SK-N-SH (cell line): ENCODE results near the gene INPP5J. TPM values are rescaled to one million over a fixed set of nuclear protein-coding genes. Genes with fewer than 3 reads are reported as not detected.
"Not testable (repeated sequence)": the region's sequence is repeated elsewhere in the genome, so short reads cannot be mapped to it uniquely, and the experiment has no call there.

Experiments
- CTCF ChIA-PET: fragments of 300-600, 350-600 bp; formaldehyde crosslinking; extraction: SDS; loops from one replicate; lab custom pipeline; 2021; lab: Yijun Ruan, JAX
- POLR2A ChIA-PET: fragments of 350-600 bp; sonication (Branson Sonifier 250); formaldehyde crosslinking; extraction: SDS; loops from one replicate; lab custom pipeline; 2020; ENCODE audit warnings: antibody characterized with exemption, inconsistent platforms; lab: Yijun Ruan, JAX
- DNase-seq: peaks from one replicate; pipeline ENCODE4 v3.0.0; 2012
- H2AFZ ChIP-seq: fragments of 200-600 bp; sonication (generic); 2 replicates; pipeline ENCODE4 v1.8.1; 2016; ENCODE audit warnings: antibody characterized with exemption, mild to moderate bottlenecking, low read depth
- H3F3A ChIP-seq: fragments of 200-600 bp; sonication (generic); replicated peaks from 2 replicates; pipeline ENCODE3; 2016; ENCODE audit warnings: antibody characterized with exemption, mild to moderate bottlenecking; ENCODE audit not compliant: insufficient read depth
- H3K27ac ChIP-seq, 2 experiments: fragments of 200-500 bp in 1 of 2; fragments of 200-600 bp in 1 of 2; sonication (Bioruptor generic) in 1 of 2; sonication (generic), shearing (Covaris generic) in 1 of 2; 2 replicates each; pipeline versions ENCODE4 v1.5.1 to v1.6.1; 2014 to 2016; ENCODE audit warnings: low read depth in 2 of 2, inconsistent platforms in 1 of 2, low read length in 1 of 2, mild to moderate bottlenecking in 1 of 2, mixed read lengths in 1 of 2
- H3K27me3 ChIP-seq: fragments of 200-600 bp; sonication (generic), shearing (Covaris generic); 2 replicates; pipeline ENCODE4 v1.6.1; 2016; ENCODE audit warnings: mixed run types; ENCODE audit not compliant: insufficient read depth
- H3K36me3 ChIP-seq, 2 experiments: fragments of 200-500 bp in 1 of 2; fragments of 200-600 bp in 1 of 2; sonication (Bioruptor generic) in 1 of 2; sonication (generic) in 1 of 2; replicated peaks in 1 of 2; 2 replicates each; pipeline versions ENCODE3 to v1.5.1; 2014 to 2016; ENCODE audit warnings: low read length in 1 of 2, mild to moderate bottlenecking in 1 of 2; ENCODE audit not compliant: insufficient read depth in 2 of 2, control insufficient read depth in 1 of 2
- H3K4me1 ChIP-seq, 2 experiments: fragments of 200-500 bp in 1 of 2; fragments of 200-600 bp in 1 of 2; sonication (Bioruptor generic) in 1 of 2; sonication (generic), shearing (Covaris generic) in 1 of 2; 2 replicates each; pipeline versions ENCODE4 v1.5.1 to v1.6.1; 2014 to 2016; ENCODE audit warnings: low read depth in 1 of 2, low read length in 1 of 2, mixed run types in 1 of 2; ENCODE audit not compliant: insufficient read depth in 2 of 2, control insufficient read depth in 1 of 2
- H3K4me2 ChIP-seq: fragments of 200-600 bp; sonication (generic), shearing (Covaris generic); 2 replicates; pipeline ENCODE4 v1.6.1; 2017; ENCODE audit warnings: mixed run types
- H3K4me3 ChIP-seq, 2 experiments: fragments of 200-500 bp in 1 of 2; fragments of 200-600 bp in 1 of 2; sonication (Bioruptor generic) in 1 of 2; sonication (generic), shearing (Covaris generic) in 1 of 2; 2 replicates each; pipeline versions ENCODE4 v1.5.1 to v1.8.1; 2014 to 2016; ENCODE audit warnings: low read depth in 2 of 2, inconsistent platforms in 1 of 2, low read length in 1 of 2, mild to moderate bottlenecking in 1 of 2, mixed read lengths in 1 of 2, moderate library complexity in 1 of 2
- H3K79me2 ChIP-seq: fragments of 200-600 bp; sonication (generic); 2 replicates; pipeline ENCODE4 v1.8.1; 2017; ENCODE audit warnings: mild to moderate bottlenecking; ENCODE audit not compliant: insufficient read depth
- H3K9ac ChIP-seq: fragments of 200-600 bp; sonication (generic); 2 replicates; pipeline ENCODE4 v1.6.1; 2017; ENCODE audit warnings: mixed run types
- H3K9me2 ChIP-seq: fragments of 200-600 bp; sonication (generic); 2 replicates; pipeline ENCODE4 v1.6.1; 2017; ENCODE audit warnings: mixed run types
- H3K9me3 ChIP-seq: fragments of 200-600 bp; sonication (generic); 2 replicates; pipeline ENCODE4 v1.6.1; 2017; ENCODE audit warnings: mixed run types, mild to moderate bottlenecking, moderate library complexity
- H4K20me1 ChIP-seq: fragments of 200-600 bp; sonication (generic); 2 replicates; pipeline ENCODE4 v1.6.1; 2017; ENCODE audit warnings: mild to moderate bottlenecking, mixed run types; ENCODE audit not compliant: insufficient read depth
- EP300 ChIP-seq, 2 experiments: IDR thresholded peaks; 2 replicates each; pipeline versions ENCODE4 v1.4.0 to v1.6.1; 2012; ENCODE audit warnings: borderline replicate concordance in 1 of 2, low read depth in 1 of 2, low read length in 1 of 2
- FOSL2 ChIP-seq: IDR thresholded peaks from 2 replicates; pipeline ENCODE4 v1.4.0; 2012; ENCODE audit warnings: low read depth, mild to moderate bottlenecking, moderate library complexity, borderline replicate concordance
- JUND ChIP-seq: IDR thresholded peaks from 2 replicates; pipeline ENCODE4 v1.4.0; 2012
- MEF2A ChIP-seq: IDR thresholded peaks from 2 replicates; pipeline ENCODE4 v1.4.0; 2012; ENCODE audit warnings: low read depth, borderline replicate concordance
- PBX3 ChIP-seq: IDR thresholded peaks from 2 replicates; pipeline ENCODE4; 2012
- REST ChIP-seq: IDR thresholded peaks from 2 replicates; pipeline ENCODE4 v1.6.1; 2012; ENCODE audit warnings: mild to moderate bottlenecking, low read depth, low read length, moderate library complexity
- TAF1 ChIP-seq: IDR thresholded peaks from 2 replicates; pipeline ENCODE4 v1.6.1; 2012; ENCODE audit warnings: low read depth, mild to moderate bottlenecking, low read length, moderate library complexity, borderline replicate concordance
- TCF12 ChIP-seq: IDR thresholded peaks from 2 replicates; pipeline ENCODE4 v1.4.0; 2012
- USF1 ChIP-seq: IDR thresholded peaks from 2 replicates; pipeline ENCODE4 v1.4.0; 2012; ENCODE audit warnings: low read depth, borderline replicate concordance
- WGBS: methylation state at CpG from one replicate; pipeline ENCODE4 v1.1.6; 2017; ENCODE audit warnings: low lambda C conversion rate; 5-methylcytosine and 5-hydroxymethylcytosine counted together
- polyA plus RNA-seq, 3 experiments: library from polyadenylated mRNA; depleted of rRNA; stranded (reverse); fragments of >200 nt; gene quantifications; 2 replicates each; pipeline ENCODE4 v1.2.3, GENCODE V29; 2012

The INPP5J gene
- polyA plus RNA-seq, 1 of the 3 experiments (the other 2 are of a cell fraction), result 3.2 TPM

GRCh38 chr22:31170971-31171370 is 48.2 kb downstream of the INPP5J start (continued):
- no peak for TF ChIP-seq FOSL2
- no peak for TF ChIP-seq JUND
- no peak for TF ChIP-seq USF1
- no peak for TF ChIP-seq TAF1

GRCh38 chr22:31171734-31172133 is 49.0 kb downstream of the INPP5J start:
- H3K36me3 ChIP-seq, H2AFZ ChIP-seq, H3K27me3 ChIP-seq, POLR2A ChIA-PET, H3K9me3 ChIP-seq, H3K4me3 ChIP-seq, H3K9ac ChIP-seq, H3K4me2 ChIP-seq, H3K9me2 ChIP-seq, DNase-seq, H4K20me1 ChIP-seq, H3K27ac ChIP-seq: not testable (repeated sequence)
- Histone ChIP-seq H3K4me1 (peaks cover 0 to 30% of the 10 kb centered on the region in 2 experiments; a peak in 3 of 4 replicates), H3F3A (peaks cover 48% of the 10 kb centered on the region), H3K79me2 (peaks cover 92% of the 10 kb centered on the region)
- CTCF ChIA-PET, result interaction anchor here (0.8 kb wide), 1 partner anchor 22 kb away, joined by 3 read pairs; no protein-coding TSS in a partner anchor
- 97% methylated on average over 9 of the region's 9 CpGs for WGBS

- POLR2A ChIA-PET, result interaction anchor here (0.5 to 1.2 kb wide), 2 partner anchors 74 to 173 kb away, joined by 3 to 6 read pairs; no protein-coding TSS in a partner anchor
- WGBS, result 36% methylated on average over 5 of the region's 5 CpGs
Measured at GRCh38 chr22:31173386-31174145, 50.8 kb downstream of the INPP5J start.

More at GRCh38 chr22:31173386-31174145, 50.8 kb downstream of the INPP5J start:
- CTCF ChIA-PET, result no interaction called here
- no peak overlapping the region for H3K4me3 ChIP-seq
- H3F3A ChIP-seq, result peaks cover 59% of the 10 kb centered on the region
- H3K9ac ChIP-seq, result peak overlapping the region; percentile 33; the same call in 1 of the 2 replicates
- H3K27me3 ChIP-seq, result no peaks in the 10 kb centered on the region
- H4K20me1 ChIP-seq, result no peaks in the 10 kb centered on the region; the same call in 1 of the 2 replicates
- no peak for DNase-seq
- peaks cover 82% of the 10 kb centered on the region for H3K79me2 ChIP-seq
- no peak overlapping the region for H2AFZ ChIP-seq
- no peaks in the 10 kb centered on the region for H3K9me2 ChIP-seq
- H3K4me2 ChIP-seq, result peak overlapping the region; percentile 56
- H3K27ac ChIP-seq, result peak overlapping the region in 1 of 2 experiments; percentile 88; a peak in 2 of 4 replicates
- TF ChIP-seq REST (no peak), EP300 (IDR thresholded peaks at IDR 0.05; ENCODE audit: borderline replicate concordance in 1 of 2, low read depth in 1 of 2, low read length in 1 of 2) (no peak; a peak in 1 of 4 replicates), JUND (peak; percentile 59; the same call in 1 of the 2 replicates), TCF12 (0 out of 2 replicates have a peak, but pooled peaks have one; percentile 9), MEF2A (peak; percentile 84), PBX3 (no peak), FOSL2 (peak; percentile 82)
- H3K9me3 ChIP-seq, result no peaks in the 10 kb centered on the region
- H3K4me1 ChIP-seq, result peaks cover 0 to 39% of the 10 kb centered on the region in 2 experiments; a peak in 3 of 4 replicates
- no peaks in the 10 kb centered on the region for H3K36me3 ChIP-seq
